Measurements from ENCODE around the gene HIVEP3. TPM values are rescaled to one million over a fixed set of nuclear protein-coding genes. Genes with fewer than 3 reads are reported as not detected.

HIVEP3 gene
- total RNA-seq, 1 donor from 2014 or later, result 11.6 TPM

GRCh38 chr1:41476807-41477361 lies 441.8 kb downstream of the HIVEP3 start:
- Histone ChIP-seq H3K27me3 (ENCODE audit: low read depth) (no peaks in the 10 kb centered on the region), H3K36me3 (no peaks in the 10 kb centered on the region), H3K27ac (no peak overlapping the region), H3K9me3 (no peaks in the 10 kb centered on the region), H3K4me1 (peaks cover 50% of the 10 kb centered on the region), H3K4me3 (no peak overlapping the region)
- intact Hi-C loops (cut with DNase I), result no loop called here
- ATAC-seq (peak; percentile 32 to 51), DNase-seq (peak; percentile 55)
- TF ChIP-seq CTCF (IDR thresholded peaks at IDR 0.05), result no peak

GRCh38 chr1:41475859-41476567 lies 442.7 kb downstream of the HIVEP3 start:
- H3K36me3 ChIP-seq, result no peaks in the 10 kb centered on the region
- intact Hi-C loops (cut with DNase I), result no loop called here
- no peak overlapping the region for H3K27ac ChIP-seq
- no peak for DNase-seq
- peaks cover 50% of the 10 kb centered on the region for H3K4me1 ChIP-seq
- no peaks in the 10 kb centered on the region for H3K27me3 ChIP-seq (ENCODE audit: low read depth)
- H3K4me3 ChIP-seq, result no peak overlapping the region
- no peak for TF ChIP-seq CTCF (IDR thresholded peaks at IDR 0.05)
- peak in 1 of 2 donors; percentile 31 for ATAC-seq
- no peaks in the 10 kb centered on the region for H3K9me3 ChIP-seq

GRCh38 chr1:41475346-41475745 lies 443.4 kb downstream of the HIVEP3 start:
- intact Hi-C loops (cut with DNase I), result no loop called here
- DNase-seq, result no peak
- no peak for TF ChIP-seq CTCF (IDR thresholded peaks at IDR 0.05)

GRCh38 chr1:41474490-41475271 lies 444.0 kb downstream of the HIVEP3 start:
- Histone ChIP-seq H3K27me3 (ENCODE audit: low read depth) (no peaks in the 10 kb centered on the region), H3K4me3 (no peak overlapping the region), H3K27ac (peak overlapping the region; percentile 31), H3K9me3 (no peaks in the 10 kb centered on the region), H3K36me3 (no peaks in the 10 kb centered on the region), H3K4me1 (peaks cover 50% of the 10 kb centered on the region)
- TF ChIP-seq CTCF (IDR thresholded peaks at IDR 0.05), result no peak
- peak; percentile 66 for DNase-seq
- intact Hi-C loops (cut with DNase I), result no loop called here
- ATAC-seq, result peak; percentile 65 to 80

More at GRCh38 chr1:41475346-41475745, 443.4 kb downstream of the HIVEP3 start:
- peak overlapping the region; percentile 31 for H3K27ac ChIP-seq
- H3K4me3 ChIP-seq, result no peak overlapping the region
- H3K4me1 ChIP-seq, result peaks cover 50% of the 10 kb centered on the region
- no peaks in the 10 kb centered on the region for H3K9me3 ChIP-seq
- ATAC-seq, result no peak
- H3K36me3 ChIP-seq, result no peaks in the 10 kb centered on the region
- no peaks in the 10 kb centered on the region for H3K27me3 ChIP-seq (ENCODE audit: low read depth)

- DNase-seq (no peak), ATAC-seq (no peak)
- Histone ChIP-seq H3K4me3 (no peak overlapping the region), H3K36me3 (no peaks in the 10 kb centered on the region), H3K9me3 (no peaks in the 10 kb centered on the region), H3K27me3 (ENCODE audit: low read depth) (no peaks in the 10 kb centered on the region), H3K4me1 (peaks cover 46% of the 10 kb centered on the region), H3K27ac (peak overlapping the region; percentile 31)
- intact Hi-C loops (cut with DNase I), result no loop called here
- no peak for TF ChIP-seq CTCF (IDR thresholded peaks at IDR 0.05)
Observed at GRCh38 chr1:41473738-41474362, 444.9 kb downstream of the HIVEP3 start.
